OCI-LY7 (cell line): Measurements from ENCODE around the gene C1orf105. TPM values are rescaled to one million over a fixed set of nuclear protein-coding genes. Genes with fewer than 3 reads are reported as not detected.

Experiments
- BruUV-seq: library from RNA; stranded (reverse); fragments of 400-500 nt; replicated peaks from 2 replicates; lab custom pipeline; 2021; lab: Mats Ljungman, UMichigan
- CTCF ChIA-PET: fragments of 300-600 bp; sonication (Branson Sonifier 250); formaldehyde crosslinking; loops from one replicate; lab custom pipeline; 2022; ENCODE audit warnings: antibody characterized with exemption; ENCODE audit not compliant: unreplicated experiment; lab: Charles Lee
- POLR2A ChIA-PET: fragments of 300-600 bp; sonication (Branson Sonifier 250); formaldehyde crosslinking; loops from one replicate; lab custom pipeline; 2022; ENCODE audit warnings: antibody characterized with exemption; lab: Charles Lee
- DNase-seq: peaks from one replicate; pipeline ENCODE4 v3.0.0-alpha.2; 2015; ENCODE audit warnings: low spot score
- H2AFZ ChIP-seq: fragments of 200-600 bp; sonication (generic), shearing (Covaris generic); 2 replicates; pipeline ENCODE4 v1.6.1; 2014; ENCODE audit warnings: mild to moderate bottlenecking, antibody characterized with exemption, low read length, moderate library complexity
- H3K27ac ChIP-seq: fragments of 200-600 bp; sonication (generic); 2 replicates; pipeline ENCODE4 v1.5.1; 2014; ENCODE audit warnings: mixed run types, low read depth, mild to moderate bottlenecking, moderate library complexity, low read length, inconsistent platforms; ENCODE audit not compliant: poor library complexity, severe bottlenecking
- H3K36me3 ChIP-seq: fragments of 200-600 bp; sonication (generic); 2 replicates; pipeline ENCODE4 v1.6.1; 2014; ENCODE audit warnings: mild to moderate bottlenecking, antibody characterized with exemption, low read length, moderate library complexity, mixed read lengths; ENCODE audit not compliant: insufficient read depth
- H3K4me1 ChIP-seq: fragments of 200-600 bp; sonication (generic); 2 replicates; pipeline ENCODE4 v1.5.1; 2014; ENCODE audit warnings: mild to moderate bottlenecking, low read length; ENCODE audit not compliant: insufficient read depth, poor library complexity, severe bottlenecking
- H3K4me2 ChIP-seq: fragments of 200-600 bp; sonication (generic); 2 replicates; pipeline ENCODE4 v1.6.1; 2014; ENCODE audit warnings: mild to moderate bottlenecking, low read length
- H3K4me3 ChIP-seq: fragments of 200-600 bp; sonication (generic); 2 replicates; pipeline ENCODE4 v1.5.1; 2014; ENCODE audit warnings: mild to moderate bottlenecking, low read depth, low read length; ENCODE audit not compliant: poor library complexity, severe bottlenecking
- H3K79me2 ChIP-seq: fragments of 200-600 bp; sonication (generic); 2 replicates; pipeline ENCODE4 v1.6.1; 2016; ENCODE audit warnings: low read depth, mild to moderate bottlenecking, low read length, moderate library complexity, mixed read lengths; ENCODE audit not compliant: insufficient read depth
- H3K9me2 ChIP-seq: fragments of 200-600 bp; sonication (generic); 2 replicates; pipeline ENCODE4 v1.6.1; 2016; ENCODE audit warnings: mild to moderate bottlenecking, low read length, mixed read lengths; ENCODE audit not compliant: insufficient read depth
- H3K9me3 ChIP-seq: fragments of 200-600 bp; sonication (generic); 2 replicates; pipeline ENCODE4 v1.6.1; 2014; ENCODE audit warnings: mild to moderate bottlenecking, mixed run types, low read length, mixed read lengths
- H4K20me1 ChIP-seq: fragments of 200-600 bp; sonication (generic); 2 replicates; pipeline ENCODE4 v1.6.1; 2014; ENCODE audit warnings: mild to moderate bottlenecking, antibody characterized with exemption, low read length, moderate library complexity, mixed read lengths; ENCODE audit not compliant: insufficient read depth
- CTCF ChIP-seq: fragments of 200-600 bp; sonication (generic); conservative IDR thresholded peaks from 2 replicates; pipeline ENCODE4 v1.5.1; 2014; ENCODE audit warnings: mild to moderate bottlenecking, antibody characterized with exemption, low read length, moderate library complexity, mixed read lengths
- EZH2phosphoT487 ChIP-seq: fragments of 200-600 bp; sonication (generic); IDR thresholded peaks from 2 replicates; pipeline ENCODE4 v1.6.1; 2018; ENCODE audit warnings: low read depth, borderline replicate concordance, mild to moderate bottlenecking, mixed run types, antibody characterized with exemption, low read length, moderate library complexity, mixed read lengths
- intact Hi-C: fragments of 100-400 bp; cut with micrococcal nuclease; formaldehyde crosslinking; loops from one replicate; pipeline ENCODE4 v1.10.0; 2022; ENCODE audit not compliant: unreplicated experiment
- total RNA-seq, 2 experiments: library from RNA; depleted of rRNA in 1 of 2; stranded (reverse); fragments of >200 nt in 1 of 2; shearing (Covaris generic) in 1 of 2; gene quantifications; 2 replicates each; pipeline ENCODE4 v1.2.3, GENCODE V29; 2014 to 2022

C1orf105 gene
- total RNA-seq, 2 experiments from 2014 or later: not detected

GRCh38 chr1:172453153-172453545, 32.7 kb downstream of the C1orf105 start:
- ChIA-PET CTCF (no interaction called here), POLR2A (interaction anchor here (1.0 kb wide), 1 partner anchor 9 kb away, joined by 4 read pairs; the partner anchor contains the start of gene PIGC)
- BruUV-seq: no TSS peak
- no peak overlapping the region for H2AFZ ChIP-seq
- no peaks in the 10 kb centered on the region for H3K36me3 ChIP-seq
- no peak for TF ChIP-seq CTCF
- TF ChIP-seq EZH2phosphoT487: no peak
- intact Hi-C loops: loop anchor here (10.0 kb wide), 1 partner anchor 152 kb away; no protein-coding TSS in a partner anchor
- H3K4me1 ChIP-seq: no peaks in the 10 kb centered on the region
- no peak for DNase-seq
- H3K9me3 ChIP-seq: no peaks in the 10 kb centered on the region
- H3K9me2 ChIP-seq: no peaks in the 10 kb centered on the region
- no peaks in the 10 kb centered on the region for H3K79me2 ChIP-seq
- H3K4me2 ChIP-seq: no peak overlapping the region
- H3K4me3 ChIP-seq: no peak overlapping the region
- no peaks in the 10 kb centered on the region for H4K20me1 ChIP-seq
- no peak overlapping the region for H3K27ac ChIP-seq

GRCh38 chr1:172453607-172454006, 33.1 kb downstream of the C1orf105 start:
- no peaks in the 10 kb centered on the region for H3K4me1 ChIP-seq
- CTCF ChIA-PET: no interaction called here
- H3K27ac ChIP-seq: no peak overlapping the region
- H3K36me3 ChIP-seq: no peaks in the 10 kb centered on the region
- no peak overlapping the region for H3K4me2 ChIP-seq
- H3K4me3 ChIP-seq: no peak overlapping the region
- no peaks in the 10 kb centered on the region for H3K9me2 ChIP-seq
- H3K9me3 ChIP-seq: no peaks in the 10 kb centered on the region
- no peaks in the 10 kb centered on the region for H4K20me1 ChIP-seq
- POLR2A ChIA-PET: interaction anchor here (1.0 kb wide), 1 partner anchor 9 kb away, joined by 4 read pairs; the partner anchor contains the start of gene PIGC
- TF ChIP-seq EZH2phosphoT487: no peak
- no peak for TF ChIP-seq CTCF
- BruUV-seq: no TSS peak
- H2AFZ ChIP-seq: no peak overlapping the region
- DNase-seq: no peak
- no peaks in the 10 kb centered on the region for H3K79me2 ChIP-seq
- intact Hi-C loops: loop anchor here (10.0 kb wide), 1 partner anchor 151 kb away; no protein-coding TSS in a partner anchor

- H3K27ac ChIP-seq: no peak overlapping the region
- no peaks in the 10 kb centered on the region for H4K20me1 ChIP-seq
- no TSS peak for BruUV-seq
- no peak overlapping the region for H2AFZ ChIP-seq
- intact Hi-C loops: loop anchor here (10.0 kb wide), 1 partner anchor 149 kb away; no protein-coding TSS in a partner anchor
- DNase-seq: no peak
- no peaks in the 10 kb centered on the region for H3K79me2 ChIP-seq
- H3K4me1 ChIP-seq: no peaks in the 10 kb centered on the region
- H3K9me2 ChIP-seq: no peaks in the 10 kb centered on the region
- TF ChIP-seq CTCF (no peak), EZH2phosphoT487 (no peak)
- no peaks in the 10 kb centered on the region for H3K36me3 ChIP-seq
- no peaks in the 10 kb centered on the region for H3K9me3 ChIP-seq
- POLR2A ChIA-PET: no interaction called here
- CTCF ChIA-PET: no interaction called here
- no peak overlapping the region for H3K4me3 ChIP-seq
- no peak overlapping the region for H3K4me2 ChIP-seq
Observed at GRCh38 chr1:172455451-172455850, 35.0 kb downstream of the C1orf105 start.
